ENCODE results near the gene ANTKMT. TPM values are rescaled to one million over a fixed set of nuclear protein-coding genes. Genes with fewer than 3 reads are reported as not detected.

ANTKMT gene
- total RNA-seq, 6 experiments from 2014 or later, result 19.7 to 56.0 (median 28.2) TPM

DNA sequence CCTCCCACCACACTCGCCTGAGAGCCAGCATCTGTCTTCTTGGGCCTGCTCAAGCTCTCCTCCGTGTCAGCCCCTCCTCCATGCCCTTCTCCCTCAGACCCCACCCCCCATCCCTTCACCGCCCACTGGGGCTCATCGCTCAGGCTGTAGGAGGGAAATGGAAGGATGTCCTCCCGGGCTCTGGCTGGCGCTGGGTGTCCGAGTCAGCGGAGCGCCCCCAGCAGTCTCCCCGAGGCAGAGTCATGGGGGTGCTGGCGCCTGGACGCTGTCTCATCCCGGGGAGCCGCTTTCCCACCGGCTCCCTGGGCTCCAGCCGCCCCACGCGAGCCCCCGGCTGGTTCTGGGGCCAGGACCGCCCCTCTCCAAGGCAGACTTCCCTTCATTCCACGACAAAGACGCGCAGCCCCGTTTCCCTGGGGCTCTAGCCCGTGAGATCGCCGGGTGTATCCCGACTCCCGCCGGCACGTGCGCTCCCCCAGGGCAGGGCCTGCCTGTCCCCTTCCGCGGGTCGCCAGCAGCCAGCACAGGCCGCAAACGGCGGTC is 428 bp upstream of the ANTKMT start:
- 0% methylated on average over 13 of the region's 38 CpGs for WGBS (ENCODE audit: insufficient coverage, low coverage, low lambda C conversion rate, missing lambda C conversion rate)
- Histone ChIP-seq H3K27ac (peak overlapping the region; percentile 47 to 80 (median 73)), H3K9me3 (no peaks in the 10 kb centered on the region), H3K36me3 (no peaks in the 10 kb centered on the region), H3K4me1 (peaks cover 0 to 24% (median 5%) of the 10 kb centered on the region in 4 donors), H3K27me3 (no peaks in the 10 kb centered on the region), H3K4me3 (peak overlapping the region; percentile 83 to 94 (median 89))
- no peak for TF ChIP-seq POLR2A (IDR thresholded peaks at IDR 0.05)
- TF ChIP-seq, protein P1, sequence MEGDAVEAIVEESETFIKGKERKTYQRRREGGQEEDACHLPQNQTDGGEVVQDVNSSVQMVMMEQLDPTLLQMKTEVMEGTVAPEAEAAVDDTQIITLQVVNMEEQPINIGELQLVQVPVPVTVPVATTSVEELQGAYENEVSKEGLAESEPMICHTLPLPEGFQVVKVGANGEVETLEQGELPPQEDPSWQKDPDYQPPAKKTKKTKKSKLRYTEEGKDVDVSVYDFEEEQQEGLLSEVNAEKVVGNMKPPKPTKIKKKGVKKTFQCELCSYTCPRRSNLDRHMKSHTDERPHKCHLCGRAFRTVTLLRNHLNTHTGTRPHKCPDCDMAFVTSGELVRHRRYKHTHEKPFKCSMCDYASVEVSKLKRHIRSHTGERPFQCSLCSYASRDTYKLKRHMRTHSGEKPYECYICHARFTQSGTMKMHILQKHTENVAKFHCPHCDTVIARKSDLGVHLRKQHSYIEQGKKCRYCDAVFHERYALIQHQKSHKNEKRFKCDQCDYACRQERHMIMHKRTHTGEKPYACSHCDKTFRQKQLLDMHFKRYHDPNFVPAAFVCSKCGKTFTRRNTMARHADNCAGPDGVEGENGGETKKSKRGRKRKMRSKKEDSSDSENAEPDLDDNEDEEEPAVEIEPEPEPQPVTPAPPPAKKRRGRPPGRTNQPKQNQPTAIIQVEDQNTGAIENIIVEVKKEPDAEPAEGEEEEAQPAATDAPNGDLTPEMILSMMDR (IDR thresholded peaks at IDR 0.05), result no peak
- DNase-seq, result no peak
- peak in 2 of 4 donors; percentile 4 to 15 for ATAC-seq
- intact Hi-C loops (cut with DNase I), result no loop called here

DNA sequence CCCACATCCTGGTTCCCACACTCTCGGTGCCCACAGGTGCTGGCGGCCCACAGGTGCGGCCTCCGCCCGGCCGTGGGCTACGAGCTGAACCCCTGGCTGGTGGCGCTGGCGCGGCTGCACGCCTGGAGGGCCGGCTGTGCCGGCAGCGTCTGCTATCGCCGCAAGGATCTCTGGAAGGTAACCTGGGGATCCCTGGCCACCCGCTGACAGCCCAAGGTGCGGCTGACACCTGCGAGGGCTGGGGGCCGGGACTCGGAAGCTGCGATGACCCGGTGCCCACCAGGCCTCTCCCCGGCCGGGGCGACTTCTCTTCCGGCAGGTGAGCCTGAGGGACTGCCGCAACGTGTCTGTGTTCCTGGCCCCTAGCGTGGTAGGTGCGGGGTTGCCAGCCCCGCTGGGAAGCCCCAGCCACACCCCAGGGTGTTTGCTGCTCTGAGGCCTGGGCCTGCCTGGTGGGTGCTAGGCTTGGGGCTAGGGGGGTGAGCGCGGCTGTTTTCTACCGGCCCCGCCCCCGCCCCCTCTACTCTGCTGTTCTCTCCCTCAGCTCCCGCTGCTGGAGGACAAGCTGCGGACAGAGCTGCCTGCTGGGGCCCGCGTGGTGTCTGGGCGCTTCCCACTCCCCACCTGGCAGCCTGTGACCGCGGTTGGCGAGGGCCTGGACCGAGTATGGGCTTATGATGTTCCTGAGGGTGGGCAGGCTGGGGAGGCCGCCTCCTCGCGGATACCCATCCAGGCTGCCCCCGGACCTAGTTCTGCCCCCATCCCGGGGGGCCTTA is 1.0 kb downstream of the ANTKMT start:
- no peaks in the 10 kb centered on the region for H3K36me3 ChIP-seq
- intact Hi-C loops (cut with DNase I), result no loop called here
- no peaks in the 10 kb centered on the region for H3K9me3 ChIP-seq
- no peak for TF ChIP-seq POLR2A (IDR thresholded peaks at IDR 0.05)
- TF ChIP-seq, protein P1 (IDR thresholded peaks at IDR 0.05), result no peak
- DNase-seq, result no peak
- peaks cover 0 to 13% (median 3%) of the 10 kb centered on the region in 4 donors for H3K4me1 ChIP-seq
- H3K27ac ChIP-seq, result peak overlapping the region in 1 of 3 donors; percentile 73
- WGBS (ENCODE audit: insufficient coverage, low coverage, low lambda C conversion rate, missing lambda C conversion rate), result 84% methylated on average over 13 of the region's 51 CpGs
- no peaks in the 10 kb centered on the region for H3K27me3 ChIP-seq
- no peak for ATAC-seq
- peak overlapping the region; percentile 83 to 94 (median 89) for H3K4me3 ChIP-seq

DNA sequence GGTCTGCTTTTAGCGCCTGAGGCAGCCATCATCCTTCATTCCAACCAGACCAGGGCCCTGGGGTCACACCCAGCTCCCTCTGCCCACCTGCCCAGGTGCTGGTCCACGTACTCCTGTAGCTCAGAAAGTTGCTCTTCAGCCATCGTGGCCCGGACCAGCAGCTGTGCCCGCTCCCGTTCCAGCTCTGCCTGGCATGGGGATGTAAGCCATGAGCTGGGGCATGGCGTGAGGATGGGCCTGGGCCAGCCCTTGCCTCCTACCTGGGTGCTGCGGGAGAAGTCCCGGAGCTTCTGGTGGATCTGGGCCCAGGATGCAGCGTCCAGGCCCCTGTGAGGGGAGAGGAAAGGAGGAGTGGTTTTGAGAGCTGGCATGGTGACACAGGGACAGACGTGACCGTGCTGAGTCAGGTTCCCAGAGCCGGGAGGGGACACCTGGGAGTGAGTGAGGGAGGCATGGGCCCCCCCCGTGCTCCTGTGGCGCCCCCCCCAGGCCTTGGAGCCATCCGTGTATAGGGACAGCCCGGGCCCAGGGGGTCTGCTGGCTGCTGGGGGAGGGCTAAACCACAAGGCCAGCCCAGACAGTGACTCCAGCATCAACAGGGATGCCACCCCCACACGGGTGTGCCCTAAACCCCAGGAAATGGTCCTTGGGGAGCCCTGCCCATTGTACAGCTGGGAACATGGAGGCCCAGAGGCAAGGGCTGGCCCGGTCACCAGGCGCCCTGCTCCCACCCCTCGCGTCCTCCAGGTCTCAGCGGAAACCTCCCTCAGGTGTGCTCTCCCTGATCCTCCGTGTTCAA is 2.1 kb downstream of the ANTKMT start:
- peaks cover 0 to 22% (median 3%) of the 10 kb centered on the region in 4 donors for H3K4me1 ChIP-seq
- WGBS (ENCODE audit: insufficient coverage, low coverage, low lambda C conversion rate, missing lambda C conversion rate), result 80% methylated on average over 3 of the region's 24 CpGs
- TF ChIP-seq, protein P1 (IDR thresholded peaks at IDR 0.05), result no peak
- no peak for TF ChIP-seq POLR2A (IDR thresholded peaks at IDR 0.05)

DNA sequence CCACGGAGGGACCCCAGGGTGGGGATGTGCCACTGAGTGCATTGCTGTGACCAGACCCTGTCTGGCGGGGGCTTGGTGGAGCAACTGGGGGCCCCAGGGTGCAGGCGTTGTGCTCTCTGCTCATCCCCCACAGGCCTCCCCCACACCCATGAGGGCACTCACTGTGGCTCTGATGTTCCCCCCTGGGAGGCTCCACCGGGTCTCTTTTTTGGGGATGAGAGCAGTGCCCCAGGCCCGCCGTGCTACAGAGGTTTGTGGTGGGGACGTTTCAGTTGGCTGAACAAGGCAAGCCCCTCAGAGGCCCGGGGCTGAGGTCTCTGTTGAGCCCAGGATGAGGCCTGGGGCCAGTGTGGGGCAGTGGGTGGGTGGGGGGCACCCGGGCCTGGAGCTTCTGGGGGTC is 2.7 kb downstream of the ANTKMT start:
- no peak overlapping the region for H3K27ac ChIP-seq
- no peak for ATAC-seq
- no peaks in the 10 kb centered on the region for H3K27me3 ChIP-seq
- TF ChIP-seq, protein P1 (IDR thresholded peaks at IDR 0.05), result no peak
- no peak for TF ChIP-seq POLR2A (IDR thresholded peaks at IDR 0.05)
- peaks cover 0 to 28% (median 3%) of the 10 kb centered on the region in 4 donors for H3K4me1 ChIP-seq
- intact Hi-C loops (cut with DNase I), result no loop called here
- WGBS (ENCODE audit: insufficient coverage, low coverage, low lambda C conversion rate, missing lambda C conversion rate), result 82% methylated on average over 3 of the region's 9 CpGs
- no peaks in the 10 kb centered on the region for H3K9me3 ChIP-seq
- H3K36me3 ChIP-seq, result no peaks in the 10 kb centered on the region
- no peak overlapping the region for H3K4me3 ChIP-seq
- no peak for DNase-seq

More for the DNA sequence above, 2.1 kb downstream of the ANTKMT start:
- ATAC-seq (no peak), DNase-seq (no peak)
- H3K4me3 ChIP-seq, result no peak overlapping the region
- H3K36me3 ChIP-seq, result no peaks in the 10 kb centered on the region
- H3K27me3 ChIP-seq, result no peaks in the 10 kb centered on the region
- H3K9me3 ChIP-seq, result no peaks in the 10 kb centered on the region
- intact Hi-C loops (cut with DNase I), result no loop called here
- H3K27ac ChIP-seq, result no peak overlapping the region
